COLO668 (cell line): Measurements from ENCODE around the gene NKIRAS2.
"Not testable (repeated sequence)": the region's sequence is repeated elsewhere in the genome, so short reads cannot be mapped to it uniquely, and the experiment has no call there.

Experiments
- DNase-seq: peaks from one replicate; lab custom pipeline; 2025; ENCODE audit not compliant: unreplicated experiment; lab: John Stamatoyannopoulos, UW

NKIRAS2 gene

DNA sequence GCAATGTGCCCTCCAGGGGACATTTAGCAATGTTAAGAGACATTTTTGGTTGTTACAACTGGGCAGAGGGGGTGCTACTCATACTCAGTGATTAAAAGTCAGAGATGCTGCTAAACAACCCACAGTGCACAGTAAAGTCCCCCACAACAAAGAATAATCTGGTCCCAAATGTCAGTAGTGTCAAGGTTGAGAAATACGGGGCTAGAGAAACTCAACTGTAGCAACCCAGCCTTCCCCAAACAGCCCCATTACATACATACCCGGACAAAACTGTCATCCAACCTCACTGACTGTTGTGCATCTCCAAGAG lies 23.1 kb upstream of the NKIRAS2 start:
- DNase-seq = no peak

DNA sequence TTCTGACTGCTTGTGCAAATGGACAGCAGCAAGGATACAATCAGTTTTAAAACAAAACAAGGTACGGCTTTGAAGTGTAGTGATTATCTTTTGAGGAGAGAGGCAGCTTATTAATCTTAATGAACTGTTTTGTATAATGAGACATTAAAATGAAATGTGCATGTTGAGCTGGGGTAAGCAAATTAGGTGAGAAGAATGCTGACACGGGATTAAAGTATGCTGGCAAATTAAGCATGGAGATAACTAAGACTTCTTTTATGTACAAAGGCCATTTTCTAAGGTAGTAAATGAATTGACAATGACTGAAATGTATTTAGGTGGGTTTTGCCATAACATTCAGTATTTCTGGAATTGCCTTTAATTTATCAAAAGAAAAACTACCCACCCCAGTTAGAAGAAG lies 21.4 kb upstream of the NKIRAS2 start:
- DNase-seq = no peak

DNA sequence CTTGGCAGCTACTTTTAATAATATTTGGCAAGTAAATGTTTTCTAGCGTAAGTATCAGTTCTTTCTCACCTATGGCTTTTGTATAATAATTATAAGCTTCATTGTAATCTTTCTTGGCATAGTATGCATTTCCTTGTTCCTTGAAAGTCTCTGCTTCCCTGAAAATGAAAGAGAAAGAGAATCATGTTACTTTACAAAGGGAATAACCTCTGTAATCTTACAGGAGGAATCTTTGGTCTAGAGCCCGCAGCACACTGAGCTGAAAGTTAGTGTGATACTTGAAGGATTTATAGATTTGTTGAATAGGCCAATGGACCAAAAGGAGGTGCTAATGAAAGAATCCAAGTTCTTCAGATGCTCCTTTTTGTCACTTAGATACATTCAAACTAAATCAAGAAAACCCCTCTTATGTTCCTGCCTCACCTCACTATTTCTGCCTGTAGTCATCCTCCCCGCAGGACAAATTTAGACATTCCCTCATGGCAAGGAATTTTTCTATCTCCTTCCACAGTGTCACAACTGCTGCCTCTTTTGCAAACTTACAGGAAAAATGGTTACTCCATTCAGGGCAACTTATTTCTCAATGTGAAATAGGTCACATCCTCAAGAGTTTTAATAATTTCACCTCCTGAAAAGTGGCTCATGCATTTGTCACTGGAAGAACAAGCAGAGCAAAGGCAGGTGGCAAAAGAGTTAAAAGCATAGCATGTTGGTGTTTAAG lies 19.3 kb upstream of the NKIRAS2 start:
- no peak for DNase-seq

DNA sequence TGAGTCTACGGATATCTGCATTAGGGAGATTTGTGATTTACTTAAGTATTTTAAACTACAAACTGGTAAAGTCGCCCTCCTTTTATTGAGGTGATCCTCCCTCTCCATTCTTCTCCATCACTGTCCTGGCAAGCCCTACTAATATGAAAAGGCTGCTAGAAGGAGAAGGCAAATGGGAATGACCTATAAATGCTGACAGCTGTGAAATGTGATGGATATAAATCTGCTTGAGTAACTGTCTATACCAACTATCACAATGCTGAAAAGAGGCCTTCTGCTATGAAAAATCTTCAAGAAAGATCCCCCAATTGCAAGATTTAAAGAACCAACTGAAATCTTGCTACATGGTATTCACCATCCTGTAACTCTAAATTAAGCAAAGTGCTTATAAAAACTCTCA lies 18.2 kb upstream of the NKIRAS2 start:
- no peak for DNase-seq

DNA sequence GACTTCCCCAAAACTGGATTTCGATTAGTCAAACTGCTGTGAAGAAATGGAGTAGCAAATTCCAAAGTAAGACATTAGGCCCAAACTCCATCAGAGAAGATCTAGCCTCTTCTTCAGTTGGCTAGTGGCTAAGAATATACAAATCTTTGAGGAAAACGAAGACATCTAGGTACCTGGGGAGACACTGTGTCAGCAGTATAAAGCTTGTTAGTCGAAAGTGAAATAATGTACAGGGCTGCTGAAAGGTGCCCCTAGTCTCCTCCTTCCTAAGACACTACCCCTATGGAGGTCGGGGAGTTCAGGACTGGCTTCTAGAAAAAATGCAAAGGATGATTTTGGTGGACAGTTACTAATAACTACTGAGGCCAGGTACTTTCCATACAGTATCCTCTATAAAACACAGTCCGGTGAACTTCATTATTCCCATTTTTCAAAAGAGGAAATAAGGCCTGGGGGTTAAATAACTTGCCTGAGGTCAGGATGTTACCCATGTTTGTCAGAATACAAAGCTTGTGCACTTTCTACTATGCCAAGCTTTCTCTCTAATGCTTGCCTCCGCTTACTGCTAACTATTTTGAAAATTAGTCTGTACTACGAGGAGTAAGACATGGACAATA lies 17.6 kb upstream of the NKIRAS2 start:
- no peak for DNase-seq

DNA sequence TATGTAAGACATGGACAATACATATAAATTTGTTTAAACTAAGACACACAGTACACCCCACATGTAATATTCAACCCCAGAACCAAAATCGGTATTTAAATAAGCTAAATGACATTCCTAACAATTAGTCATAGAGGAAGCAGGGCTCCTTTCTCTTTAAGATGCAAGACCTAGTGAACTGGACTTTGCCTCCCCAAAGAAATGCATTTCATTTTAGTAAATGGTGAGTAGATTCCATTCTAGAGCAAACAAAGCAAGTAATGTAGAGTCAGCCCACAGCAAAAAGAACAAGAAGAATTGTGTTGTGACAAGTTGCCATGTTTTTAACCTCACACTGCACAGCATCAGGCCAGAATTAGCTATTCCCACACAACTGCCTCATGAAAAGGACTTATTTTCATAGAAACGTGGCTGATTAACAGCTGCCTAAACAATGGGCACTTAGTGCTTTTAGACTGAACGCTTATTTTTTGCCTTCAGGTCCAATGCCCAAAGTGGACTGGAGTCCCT lies 17.0 kb upstream of the NKIRAS2 start:
- no peak for DNase-seq

DNA sequence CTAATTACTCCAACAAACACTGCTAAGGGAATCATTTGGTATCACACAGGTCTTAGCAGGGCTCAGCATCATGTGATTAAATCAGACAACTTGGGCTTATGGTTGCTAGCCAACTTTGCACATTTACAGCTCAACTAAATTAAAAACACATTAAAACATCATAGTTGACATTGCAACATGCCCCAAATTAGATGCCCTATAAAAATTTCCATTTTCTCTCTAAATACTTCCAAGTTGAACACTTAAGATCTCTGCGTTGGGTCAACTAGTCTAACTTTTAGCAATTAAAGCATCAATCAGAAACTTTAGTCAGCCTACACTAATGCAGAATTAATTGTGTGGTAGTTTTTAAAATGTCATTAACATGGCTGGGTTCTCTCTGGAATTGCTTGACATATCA lies 14.7 kb upstream of the NKIRAS2 start:
- DNase-seq = no peak

DNA sequence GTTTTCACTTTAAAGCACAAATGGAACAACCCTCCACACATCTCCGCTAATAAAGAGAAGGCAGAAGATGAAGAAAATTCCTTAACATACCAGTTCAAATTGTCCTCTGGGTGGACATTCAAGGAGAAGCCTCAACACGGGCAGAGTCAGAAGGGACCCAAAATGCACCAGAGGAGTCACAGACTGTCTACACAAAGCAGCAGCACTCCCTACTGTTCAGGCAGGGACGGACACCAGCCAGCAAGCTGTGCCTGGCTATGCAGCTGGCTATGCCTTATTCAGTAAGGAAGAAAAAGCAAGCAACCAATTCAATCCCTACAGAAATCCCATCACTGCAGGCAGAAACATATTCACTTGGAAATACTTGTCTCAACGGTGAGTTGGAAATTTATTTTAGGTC lies 10.7 kb upstream of the NKIRAS2 start:
- DNase-seq = no peak

DNA sequence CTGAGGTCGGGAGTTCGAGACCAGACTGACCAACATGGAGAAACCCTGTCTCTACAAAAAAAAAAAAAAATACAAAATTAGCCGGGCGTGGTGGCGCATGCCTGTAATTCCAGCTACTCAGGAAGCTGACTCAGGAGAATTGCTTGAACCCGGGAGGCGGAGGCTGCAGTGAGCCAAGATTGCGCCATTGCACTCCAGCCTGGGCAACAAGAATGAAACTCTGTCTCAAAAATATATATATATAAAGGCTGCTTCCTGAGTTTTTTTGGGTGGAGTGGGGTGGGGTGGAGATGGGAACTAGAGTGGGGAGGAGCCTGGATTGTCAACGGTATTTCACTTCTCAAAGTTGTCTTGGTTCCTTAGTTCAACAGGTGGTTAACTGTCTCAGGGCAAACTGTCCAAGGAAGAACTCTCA lies 9.6 kb upstream of the NKIRAS2 start:
- DNase-seq = not testable (repeated sequence)

DNA sequence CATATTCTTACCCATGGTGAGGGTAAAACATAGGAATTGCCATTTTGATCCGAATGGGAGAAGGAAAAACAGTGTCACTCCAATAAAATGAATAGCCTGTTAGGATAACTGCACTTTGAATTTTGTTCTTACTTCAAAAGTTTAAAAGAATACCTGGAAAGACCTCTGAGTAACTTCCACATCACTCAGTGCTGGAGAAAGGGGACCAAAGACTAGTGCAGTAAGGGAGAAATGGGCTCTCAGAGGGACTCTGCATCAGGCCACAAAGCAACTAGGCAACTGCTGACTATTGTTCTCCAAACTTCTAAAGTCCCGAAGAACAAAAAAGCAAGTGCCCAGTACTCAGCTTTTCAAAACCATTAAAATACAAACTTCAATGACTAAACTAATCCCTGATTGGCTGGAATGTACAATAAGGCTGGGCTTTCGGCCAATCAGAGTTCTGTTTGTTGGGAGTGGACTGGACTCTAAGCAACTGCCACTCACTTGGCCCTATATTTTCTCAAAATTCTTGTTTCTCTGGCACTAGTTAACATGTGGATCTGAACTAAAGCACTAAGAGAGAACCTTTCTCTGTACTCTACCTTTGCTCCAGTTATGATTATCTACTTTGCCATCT lies 8.9 kb upstream of the NKIRAS2 start:
- no peak for DNase-seq

DNA sequence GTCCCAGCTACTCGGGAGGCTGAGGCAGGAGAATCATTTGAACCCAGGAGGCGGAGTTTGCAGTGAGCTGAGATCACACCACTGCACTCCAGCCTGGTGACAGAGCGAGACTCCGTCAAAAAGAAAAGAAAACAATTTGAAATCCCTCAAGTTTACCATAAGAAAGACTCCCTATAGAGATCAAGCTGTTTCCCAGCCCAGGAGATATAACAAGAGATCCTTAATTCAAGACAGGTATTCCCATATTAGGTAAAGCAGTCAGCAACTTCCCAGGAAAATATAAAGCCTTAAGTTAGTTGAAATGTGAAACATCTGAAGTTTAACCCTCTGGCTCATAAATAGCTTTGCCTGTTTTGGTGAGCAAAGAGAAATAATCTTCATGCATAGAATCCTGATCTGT lies 7.5 kb upstream of the NKIRAS2 start:
- DNase-seq = not testable (repeated sequence)

DNA sequence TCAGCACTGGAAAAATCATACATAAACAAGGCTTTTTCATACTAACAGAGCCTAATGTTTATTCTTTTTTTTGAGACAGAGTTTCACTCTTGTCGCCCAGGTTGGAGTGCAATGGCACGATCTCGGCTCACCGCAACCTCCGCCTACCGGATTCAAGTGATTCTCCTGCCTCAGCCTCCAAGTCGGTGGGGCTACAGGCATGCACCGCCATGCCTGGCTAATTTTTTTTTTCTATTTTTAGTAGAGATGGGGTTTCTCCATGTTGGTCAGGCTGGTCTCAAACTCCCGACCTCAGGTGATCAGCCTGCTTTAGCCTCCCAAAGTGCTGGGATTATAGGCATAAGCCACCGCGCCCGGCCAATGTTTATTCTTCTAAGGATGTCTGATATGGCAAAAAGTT lies 6.2 kb upstream of the NKIRAS2 start:
- not testable (repeated sequence) for DNase-seq

DNA sequence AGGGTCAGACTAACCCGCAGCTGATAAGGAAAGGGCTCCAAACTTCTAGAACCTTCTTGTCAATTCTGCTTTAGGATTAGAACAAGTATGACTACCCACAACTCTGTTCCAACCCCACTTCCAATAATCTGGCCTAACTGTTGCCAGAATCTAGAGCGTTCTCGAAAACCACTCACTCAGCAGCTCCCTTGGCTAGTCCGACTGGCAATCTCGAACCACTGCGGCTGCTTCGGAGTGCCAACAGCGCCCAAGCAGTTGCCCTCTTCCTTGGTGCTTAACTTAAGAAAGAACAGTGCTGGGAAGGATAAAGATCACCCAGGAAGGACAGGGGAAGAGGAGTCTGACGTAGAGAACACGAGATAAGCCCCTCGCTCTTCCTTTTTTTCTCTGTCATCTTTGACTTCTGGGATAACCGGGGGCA lies 3.5 kb upstream of the NKIRAS2 start:
- peak; percentile 4 for DNase-seq

DNA sequence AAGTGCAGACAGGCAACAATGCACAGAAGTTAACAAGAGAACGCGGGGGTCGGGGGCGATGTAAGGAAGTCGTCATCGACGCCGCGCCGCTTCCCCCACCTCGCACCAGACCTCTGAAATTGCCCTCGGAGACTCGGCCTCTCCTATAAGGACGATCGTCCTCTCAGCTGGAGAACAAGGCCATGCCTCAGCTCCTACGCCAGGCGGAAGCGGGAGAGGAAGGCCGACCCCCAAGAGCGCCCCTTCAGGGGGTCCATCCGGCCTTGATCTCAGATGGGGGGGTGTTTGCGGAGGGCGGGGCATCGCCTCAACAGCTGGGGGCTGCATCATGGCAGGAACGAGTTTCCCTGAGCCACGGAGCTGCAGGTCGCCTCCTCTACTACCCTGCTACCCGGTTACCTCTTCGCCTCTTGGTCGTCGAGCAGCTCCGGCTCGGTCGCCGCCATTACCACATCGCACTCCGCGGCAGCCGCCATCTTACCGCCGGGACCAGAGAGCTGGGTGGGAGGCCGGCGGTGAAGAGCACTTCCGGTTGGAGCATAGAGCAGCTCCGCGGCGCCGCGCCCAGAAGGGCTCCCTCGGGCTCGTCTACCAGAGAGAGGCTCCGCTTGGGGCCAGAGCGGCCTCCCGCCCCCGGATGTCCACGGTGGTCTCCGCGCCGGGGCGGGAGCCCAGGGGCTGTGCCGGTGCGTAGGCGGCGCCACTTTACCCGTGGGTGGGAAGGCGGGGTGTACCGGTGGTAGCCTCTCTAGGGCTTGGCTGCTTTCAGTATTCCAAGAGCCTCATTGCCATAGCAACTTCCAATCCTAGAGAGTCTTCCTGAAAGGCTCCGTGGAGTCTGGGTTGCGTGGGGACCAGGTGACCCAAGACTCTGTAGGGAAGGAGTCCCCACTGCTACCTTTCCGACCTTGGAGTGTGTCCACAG lies 2.7 kb upstream of the NKIRAS2 start, which contains the start of gene DNAJC7:
TSS of gene DNAJC7 (minus strand) at position 499 of the 925 bp plus-strand sequence. CDS start at position 476, 23 bp downstream.
- DNase-seq = peak; percentile 89

DNA sequence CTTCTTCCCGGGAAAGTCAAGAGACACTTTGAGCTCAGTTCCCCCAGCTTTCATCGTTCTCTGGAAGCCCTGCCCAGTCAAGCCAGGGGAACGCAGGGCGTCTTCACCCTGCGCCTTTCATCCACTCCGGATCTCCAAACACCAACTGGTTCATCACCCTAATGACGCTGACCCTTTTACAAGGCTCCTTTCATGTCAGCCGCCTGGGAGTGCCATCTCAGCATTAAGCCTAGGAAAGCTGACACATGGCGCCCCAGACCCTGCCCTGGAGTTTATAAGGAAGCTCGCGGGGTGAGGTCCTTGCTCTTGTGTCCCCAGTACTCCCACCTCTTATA lies 2.1 kb upstream of the NKIRAS2 start:
- DNase-seq = peak; percentile 33

DNA sequence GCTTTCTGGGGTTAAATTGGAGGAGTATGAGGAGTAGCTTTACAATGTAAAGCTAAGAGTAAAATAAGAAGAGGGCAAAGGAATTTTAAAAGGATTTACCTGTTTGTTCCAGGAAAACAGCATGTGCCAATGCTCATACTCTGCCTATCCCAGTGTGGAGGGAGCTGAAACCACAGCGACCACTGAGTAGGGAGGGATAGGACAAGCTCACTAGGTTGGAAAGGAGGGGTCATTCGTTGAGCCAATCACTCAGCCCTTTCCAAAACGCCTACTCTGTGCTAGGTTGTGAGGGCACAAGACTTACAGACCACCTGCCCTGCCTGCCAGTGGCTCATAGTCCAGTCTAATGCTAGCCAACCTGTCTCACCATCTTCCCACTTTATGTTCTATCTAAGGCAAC lies 1.6 kb upstream of the NKIRAS2 start:
- DNase-seq = no peak

DNA sequence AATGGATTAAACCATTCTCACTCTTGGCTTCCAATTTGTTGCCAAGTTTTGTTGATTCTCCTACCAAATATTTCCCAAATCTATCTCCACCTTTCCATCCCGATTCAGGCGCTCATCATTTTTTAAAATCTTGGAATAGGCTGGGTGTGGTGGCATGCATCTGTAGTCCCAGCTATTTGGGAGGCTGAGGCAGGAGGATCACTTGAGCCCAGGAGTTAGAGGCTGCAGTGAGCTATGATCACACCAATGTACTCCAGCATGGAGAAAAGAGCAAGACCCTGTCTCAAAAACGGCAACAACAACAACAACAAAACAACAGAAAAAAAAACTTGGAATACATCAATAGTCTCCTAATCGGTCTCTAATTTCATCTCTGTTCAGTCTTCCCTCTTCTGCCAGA lies 902 bp upstream of the NKIRAS2 start:
- no peak for DNase-seq

DNA sequence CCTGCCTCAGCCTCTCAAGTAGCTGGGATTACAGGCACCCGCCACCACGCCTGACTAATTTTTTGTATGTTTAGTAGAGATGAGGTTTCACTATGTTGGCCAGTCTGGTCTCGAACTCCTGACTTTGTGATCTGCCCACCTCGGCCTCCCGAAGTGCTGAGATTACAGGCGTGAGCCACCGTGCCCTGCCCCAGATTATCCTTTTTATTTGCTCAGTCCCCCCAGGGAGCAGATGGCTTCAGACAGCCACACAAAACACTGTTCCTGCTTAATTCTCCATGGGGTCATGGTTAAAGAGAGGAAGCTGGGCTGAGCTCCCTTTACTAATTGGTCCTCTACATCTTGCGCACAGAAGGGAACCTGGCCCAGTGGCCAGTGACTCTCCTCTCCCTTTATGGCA lies 955 bp downstream of the NKIRAS2 start:
- DNase-seq = not testable (repeated sequence)

DNA sequence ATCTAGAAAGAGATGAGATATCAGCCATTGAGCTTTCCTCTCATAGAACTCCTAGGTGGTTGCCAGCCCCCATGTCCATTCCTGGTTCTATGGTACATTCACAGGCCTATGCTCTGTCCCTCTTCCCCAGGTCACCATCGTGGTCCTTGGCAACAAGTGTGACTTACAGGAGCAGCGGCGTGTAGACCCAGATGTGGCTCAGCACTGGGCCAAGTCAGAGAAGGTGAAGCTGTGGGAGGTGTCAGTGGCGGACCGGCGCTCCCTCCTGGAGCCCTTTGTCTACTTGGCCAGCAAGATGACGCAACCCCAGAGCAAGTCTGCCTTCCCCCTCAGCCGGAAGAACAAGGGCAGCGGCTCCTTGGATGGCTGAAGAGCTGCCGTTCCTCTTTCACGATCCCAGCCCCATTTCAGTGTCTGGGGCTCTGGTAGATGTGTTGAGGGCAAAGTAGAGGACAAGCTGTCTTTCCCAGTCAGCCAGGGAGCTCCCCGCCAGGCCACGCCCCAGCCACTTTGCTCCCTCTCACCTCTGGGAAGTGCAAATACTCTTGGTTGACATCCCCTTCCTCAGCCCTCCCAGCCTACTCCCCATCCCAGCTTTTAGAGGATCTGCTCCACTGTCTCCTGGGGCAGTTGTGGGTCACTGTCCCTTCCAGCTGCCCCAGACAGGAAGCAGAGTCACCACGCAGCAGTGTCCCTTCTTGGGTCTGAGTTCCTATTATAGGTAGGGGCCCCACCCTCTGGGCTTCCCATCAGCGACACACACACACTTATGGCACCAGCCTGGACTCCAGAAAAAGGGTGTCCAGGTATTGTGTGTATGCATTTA lies 3.8 kb downstream of the NKIRAS2 start:
- no peak for DNase-seq

DNA sequence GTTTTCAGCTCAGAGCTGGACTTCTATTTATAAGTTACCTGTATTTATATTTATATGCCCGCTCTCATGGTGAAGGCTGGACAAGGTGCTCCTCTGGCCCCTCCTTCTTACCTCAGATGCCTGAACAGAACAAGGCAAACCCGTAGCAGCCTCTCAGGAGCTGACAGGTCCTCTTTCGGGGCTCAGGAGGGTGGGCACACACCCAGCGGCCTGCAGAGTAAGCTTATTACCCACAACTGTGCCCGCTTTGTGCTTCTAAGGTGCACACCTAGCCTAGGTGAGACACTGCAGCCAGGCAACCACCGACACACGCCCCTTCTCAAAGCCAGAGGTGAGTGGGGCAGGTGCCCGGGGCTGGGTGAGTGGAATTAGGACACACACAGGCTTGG lies 5.3 kb downstream of the NKIRAS2 start:
- DNase-seq = no peak

DNA sequence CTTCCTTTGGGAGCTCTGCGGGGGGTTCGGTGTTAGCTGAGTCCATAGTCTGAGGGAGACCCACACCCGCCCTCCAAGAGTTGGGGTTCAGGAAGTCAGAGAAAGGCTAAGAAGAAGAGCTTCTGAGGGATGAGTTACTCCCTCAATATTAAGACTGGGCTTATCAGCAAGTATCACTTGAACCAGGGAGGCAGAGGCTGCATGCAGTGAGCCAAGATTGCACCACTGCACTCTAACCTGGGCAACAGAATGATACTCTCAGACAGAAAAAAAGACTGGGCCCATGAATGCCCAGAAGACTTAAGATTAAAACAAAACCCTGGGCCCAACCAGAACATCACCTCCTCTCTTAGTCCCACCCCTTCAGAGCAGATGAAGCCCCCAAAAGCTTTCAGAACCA lies 6.0 kb downstream of the NKIRAS2 start:
- DNase-seq = no peak
